ENCODE results near the gene PSMB7.

Gene PSMB7

DNA sequence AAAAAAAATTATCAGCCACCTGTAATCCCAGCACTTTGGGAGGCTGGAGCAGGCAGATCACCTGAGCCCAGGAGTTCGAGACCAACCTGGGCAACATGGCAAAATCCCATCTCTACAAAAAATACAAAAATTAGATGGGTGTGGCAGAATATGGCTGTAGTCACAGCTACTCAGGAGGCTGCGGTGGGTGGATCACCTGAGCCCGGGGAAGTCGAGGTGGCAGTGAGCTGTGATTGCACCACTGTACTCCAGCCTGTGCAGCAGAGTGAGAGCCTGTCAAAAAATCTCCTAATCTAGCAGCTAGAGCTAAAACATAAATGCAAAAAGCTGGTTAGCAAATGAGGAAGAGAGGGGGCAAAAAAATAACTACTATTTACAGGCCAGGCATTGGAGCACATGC is 12.0 kb downstream of the PSMB7 start:
- DNase-seq: no peak

DNA sequence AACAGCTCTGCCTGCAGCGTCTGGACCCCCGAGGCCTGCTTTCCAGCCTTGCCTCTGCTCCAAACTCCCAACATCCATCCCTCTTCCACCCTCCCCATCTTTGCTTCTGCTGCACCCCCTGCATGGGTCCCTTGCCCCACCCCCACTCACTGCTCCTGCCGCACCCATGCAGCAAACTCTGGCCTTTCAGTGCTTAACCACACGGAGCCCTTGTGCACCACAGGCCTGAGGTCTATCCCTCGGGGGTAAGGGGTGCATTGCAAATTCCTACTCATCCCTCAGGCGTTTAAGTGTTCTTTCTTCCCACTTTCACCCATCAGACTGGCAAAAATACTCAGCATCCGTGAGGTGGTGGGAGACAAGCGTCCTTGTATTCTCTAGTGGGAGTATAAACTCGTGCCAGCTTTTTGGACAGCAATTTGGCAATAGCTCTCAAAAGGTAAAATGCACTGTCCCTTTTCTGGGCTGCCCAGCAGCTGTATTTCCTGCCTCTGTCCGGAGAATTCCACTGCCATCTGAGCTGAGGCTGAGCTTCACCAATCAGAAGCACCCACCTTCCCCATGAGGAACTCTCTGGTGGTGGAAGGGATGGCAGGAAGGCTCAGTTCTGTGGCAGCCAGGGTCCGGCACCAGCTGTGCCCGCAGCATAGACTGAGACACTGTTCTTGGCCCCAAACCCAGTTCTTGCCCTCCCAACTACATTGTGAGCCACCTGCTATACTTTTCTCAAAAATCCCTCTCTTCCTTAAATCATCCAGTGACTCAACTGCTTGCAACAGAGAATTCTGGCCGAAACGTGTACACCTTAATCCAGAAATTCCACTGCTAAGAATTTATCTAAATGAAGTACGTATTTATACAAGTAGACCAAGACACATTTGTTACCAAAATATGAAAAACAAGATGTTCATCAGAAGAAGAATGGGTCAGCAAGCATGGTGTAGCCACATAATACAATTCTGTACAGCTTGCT is 15.0 kb downstream of the PSMB7 start:
- no peak for DNase-seq

DNA sequence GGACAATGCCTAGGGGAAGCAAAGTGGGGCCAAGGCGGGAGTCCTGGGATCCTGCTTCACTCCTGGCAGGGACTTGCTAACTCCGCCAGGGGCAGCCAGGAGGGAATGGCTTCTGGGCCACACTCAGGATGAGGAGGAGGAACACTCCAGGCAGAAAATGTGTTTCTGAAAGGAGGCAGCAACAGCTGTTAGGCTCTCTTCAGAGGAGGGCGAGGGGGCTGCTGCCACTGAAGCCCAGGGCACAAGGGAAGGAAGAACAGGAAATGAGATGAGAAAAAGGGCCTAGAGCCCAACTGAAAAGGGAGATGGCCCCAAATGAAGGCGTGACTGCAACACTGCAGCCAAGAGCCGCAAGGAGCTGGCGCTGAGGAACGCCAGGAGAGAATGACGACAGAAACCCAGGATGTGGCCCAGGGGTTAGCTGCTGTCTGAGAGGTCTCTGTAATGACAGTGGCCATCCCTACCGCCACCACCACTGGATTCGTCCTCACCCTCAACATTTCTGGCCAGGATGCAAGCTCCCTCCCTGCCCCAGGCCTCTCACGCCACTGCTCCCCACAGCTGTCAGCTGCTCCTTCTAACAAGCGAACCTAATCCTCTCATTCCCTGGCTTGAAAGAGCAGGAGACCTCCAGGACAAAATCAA is 15.8 kb downstream of the PSMB7 start:
- no peak for DNase-seq

DNA sequence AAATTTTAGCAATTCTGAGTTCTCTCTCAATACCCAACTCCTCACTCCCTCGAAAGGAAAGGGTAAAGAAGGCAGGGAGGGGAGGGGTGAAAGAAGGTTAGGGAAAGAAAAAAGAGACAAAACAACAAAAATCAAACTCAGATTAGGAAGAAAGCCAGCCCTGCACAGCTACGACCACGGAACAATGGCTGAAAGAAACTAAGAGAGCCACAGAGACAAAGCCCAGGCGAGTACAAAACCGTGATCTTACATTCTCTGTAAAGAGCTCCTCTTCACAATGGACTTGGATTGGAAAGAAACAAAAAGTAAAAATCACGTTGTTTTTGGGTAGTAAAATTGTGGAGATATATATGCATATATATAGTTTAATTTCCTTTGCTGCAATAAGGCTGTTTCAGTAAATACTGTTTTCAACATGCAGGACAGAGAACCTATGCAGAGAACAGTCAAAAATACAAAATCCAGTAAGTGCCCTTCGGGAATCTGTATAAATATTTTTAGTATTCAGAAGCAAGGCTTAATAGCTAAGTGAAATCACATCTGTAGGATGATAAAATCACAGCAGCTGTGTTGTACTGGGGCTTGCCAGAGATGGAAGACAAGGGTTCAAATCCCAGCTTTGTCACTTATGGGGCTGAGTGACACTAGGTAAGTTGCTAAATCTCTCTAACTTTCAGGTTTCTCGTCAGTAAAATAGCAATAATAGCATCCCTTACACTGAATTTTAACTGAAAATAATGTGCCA is 16.9 kb downstream of the PSMB7 start:
- DNase-seq: no peak

DNA sequence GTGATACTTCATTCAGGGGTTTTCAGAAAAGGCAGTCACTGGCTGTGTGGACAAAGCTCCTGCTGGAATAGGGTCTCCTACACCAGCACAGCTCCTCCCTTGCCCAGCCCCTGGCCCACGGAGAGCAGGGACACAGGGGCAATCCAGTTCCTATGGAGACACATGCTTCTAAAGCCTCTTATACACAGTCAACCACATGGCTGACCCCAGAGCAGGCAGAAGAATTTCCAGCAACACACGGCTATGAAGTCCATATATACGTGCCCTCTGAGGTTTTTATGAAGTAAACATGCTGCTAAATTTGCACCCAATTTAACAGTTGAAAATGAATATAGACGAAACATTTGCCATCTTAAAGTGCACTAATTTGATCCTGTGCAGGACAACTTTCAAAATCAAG is 19.4 kb downstream of the PSMB7 start:
- no peak for DNase-seq

DNA sequence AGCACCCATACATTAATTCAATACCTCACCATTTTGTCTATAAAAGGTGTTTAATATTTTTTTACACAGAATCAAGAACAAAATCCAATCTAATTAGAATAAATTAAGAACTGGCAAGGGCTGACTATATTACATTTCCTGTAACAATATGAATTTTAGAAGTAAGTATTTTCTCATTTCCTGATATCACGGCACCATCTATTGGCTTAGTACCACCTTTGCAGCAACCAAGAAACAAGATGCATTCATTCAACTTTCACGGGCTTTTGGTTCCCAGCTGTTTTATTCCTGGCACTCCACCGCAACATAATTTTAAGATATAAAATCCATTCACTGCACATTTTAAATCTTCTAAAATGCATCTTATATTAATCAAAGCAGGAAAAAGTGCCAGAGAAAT is 20.6 kb downstream of the PSMB7 start:
- no peak for DNase-seq

DNA sequence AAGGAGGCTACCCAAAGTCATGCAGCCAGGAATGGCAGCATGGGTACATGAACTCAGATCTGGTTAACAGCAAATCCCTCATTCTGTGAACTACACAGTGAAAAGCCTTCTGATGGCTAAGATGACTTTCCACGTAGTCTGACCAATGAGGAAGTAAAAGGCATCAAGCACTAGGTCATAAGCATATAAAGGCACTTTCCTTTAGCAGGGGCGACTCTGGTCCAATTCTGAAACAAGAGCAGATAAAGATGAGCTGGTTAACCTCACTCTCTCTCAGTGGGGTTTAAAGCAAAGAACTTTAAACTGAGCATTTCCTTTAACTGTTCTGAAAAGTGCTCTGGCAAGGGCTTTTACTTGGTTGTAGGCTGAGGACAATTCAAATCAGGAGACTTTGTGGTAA is 21.1 kb downstream of the PSMB7 start:
- no peak for DNase-seq

DNA sequence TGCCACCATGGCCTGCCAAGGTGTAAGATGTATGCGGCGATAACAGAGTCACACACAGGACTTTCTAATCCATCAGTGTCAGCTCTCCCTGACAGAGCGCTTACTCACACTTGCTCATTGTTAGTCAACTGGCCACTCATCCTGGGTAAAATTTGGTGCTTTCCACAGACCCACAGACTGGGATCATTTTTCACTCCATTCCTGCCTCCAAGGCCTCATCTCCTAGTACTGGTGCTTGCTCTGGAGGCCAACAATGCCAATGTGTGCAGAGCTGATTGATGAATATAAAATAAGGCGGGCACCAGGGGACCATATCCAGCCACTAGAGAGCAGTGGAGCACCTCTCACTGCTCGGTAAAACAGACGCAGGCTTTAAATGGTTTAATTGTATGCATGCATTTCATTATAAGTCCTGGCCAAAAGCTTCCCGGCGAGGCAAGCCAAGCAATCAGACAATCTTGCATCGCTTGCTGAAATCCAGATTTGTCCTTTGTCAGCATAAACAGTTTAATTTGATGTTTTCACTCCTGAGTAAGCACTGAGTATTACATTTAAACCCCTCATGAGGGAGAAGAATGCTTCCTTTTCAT is 22.3 kb downstream of the PSMB7 start:
- peak; percentile 61 for DNase-seq

DNA sequence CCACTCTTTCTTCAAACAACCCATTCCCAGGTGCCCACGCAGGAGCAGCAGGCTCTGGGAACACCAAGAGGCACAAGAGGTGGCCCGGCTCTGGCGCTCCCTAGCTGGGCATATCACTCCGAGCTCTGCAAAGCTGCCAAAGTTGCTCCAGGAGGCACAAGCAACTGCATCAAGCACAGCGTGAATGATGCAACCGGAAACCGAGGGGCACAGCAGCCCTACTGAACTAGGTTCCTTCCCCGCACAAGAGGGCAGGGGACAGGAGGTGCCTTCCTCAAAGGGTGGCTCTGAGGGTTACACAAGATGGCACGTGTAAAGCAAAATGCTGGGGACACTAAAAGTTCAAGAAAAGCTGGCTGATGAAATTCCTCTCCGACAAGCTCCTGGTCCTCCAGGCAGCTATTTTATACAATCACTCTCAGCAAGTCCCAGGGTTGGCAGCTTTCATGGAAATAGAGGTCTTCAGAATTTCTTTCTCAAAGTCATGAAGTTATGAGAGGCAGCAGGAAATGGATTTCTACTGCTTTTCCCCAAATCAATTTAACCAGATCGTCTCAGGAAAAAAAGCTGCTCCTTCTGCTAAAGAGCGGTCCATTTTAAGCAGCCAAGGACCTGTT is 22.9 kb downstream of the PSMB7 start:
- DNase-seq: peak; percentile 41

DNA sequence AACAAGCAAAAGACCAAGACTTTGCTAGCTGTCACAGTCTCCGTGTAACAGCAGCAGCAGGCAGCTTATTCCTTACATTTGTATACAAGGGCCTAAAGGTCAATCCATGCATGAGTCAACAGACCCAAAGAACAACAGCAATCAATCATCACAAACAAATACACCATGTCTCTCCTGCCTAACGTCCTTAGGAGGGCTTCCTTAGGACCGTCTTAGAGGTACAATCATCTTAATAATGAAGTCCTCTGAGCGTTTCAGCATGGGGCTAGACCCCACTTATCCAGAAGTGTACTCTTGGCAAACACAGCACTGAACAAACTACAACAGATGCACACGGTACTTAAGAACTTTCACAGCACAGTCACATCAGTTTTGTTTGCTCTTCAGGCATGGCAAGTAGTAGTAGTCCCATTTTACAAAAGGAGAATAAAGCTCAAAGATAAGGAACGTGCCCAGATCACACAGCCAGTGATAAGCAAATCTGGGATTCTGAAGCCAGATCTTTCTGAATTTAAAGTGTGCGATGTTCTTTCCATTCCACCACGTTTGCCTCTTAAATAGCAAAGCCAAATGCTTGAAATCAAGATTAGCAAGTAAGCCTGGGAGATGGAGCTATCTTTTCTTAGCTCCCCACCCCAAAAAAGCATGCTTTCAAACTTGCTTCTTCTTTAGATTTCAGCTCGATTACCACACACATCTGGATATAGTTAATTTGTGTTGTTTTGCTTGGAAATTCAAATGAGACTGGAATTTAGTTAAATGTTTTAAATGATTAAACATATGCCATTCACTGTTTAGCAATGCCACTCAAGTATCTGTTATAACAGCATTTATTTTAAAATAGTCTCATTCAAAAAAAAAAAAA is 24.2 kb downstream of the PSMB7 start:
- DNase-seq: peak; percentile 86

DNA sequence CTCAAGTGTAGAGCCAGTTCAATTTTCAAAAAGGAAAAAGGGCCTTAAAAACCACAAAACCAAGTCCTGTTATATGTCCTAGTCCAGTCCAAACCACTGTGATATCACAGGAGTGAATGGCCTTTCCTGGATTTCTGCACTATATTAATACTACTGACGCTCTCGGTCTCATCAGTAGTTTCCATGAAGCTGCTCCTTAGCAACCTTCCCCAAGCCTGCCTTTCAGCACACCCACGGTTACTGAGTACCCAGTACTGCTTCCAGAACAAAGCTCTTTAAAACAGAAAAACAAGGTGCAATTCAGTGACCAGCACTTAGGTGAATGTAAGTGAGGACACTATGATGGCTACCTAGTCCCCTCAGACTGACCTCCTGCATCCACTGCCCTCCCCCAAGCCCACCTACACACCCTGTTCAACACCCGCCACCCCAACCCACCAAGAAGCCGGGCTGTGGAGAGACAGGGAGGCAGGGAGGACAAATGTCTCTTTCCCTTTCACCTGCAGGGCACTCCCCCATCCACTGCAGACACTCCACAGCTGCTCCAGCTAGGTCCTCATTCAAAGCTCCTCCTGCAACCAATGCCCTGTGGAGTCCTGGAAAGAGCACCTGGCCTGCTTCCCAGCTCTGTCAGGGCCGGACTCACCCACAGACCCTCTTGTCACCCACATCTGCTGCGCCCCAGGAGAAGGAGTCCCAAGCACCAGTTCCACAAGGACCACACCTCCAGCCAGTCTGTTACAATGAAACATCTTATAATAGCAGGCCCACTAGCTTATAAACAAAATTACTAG is 25.9 kb downstream of the PSMB7 start:
- peak; percentile 73 for DNase-seq

DNA sequence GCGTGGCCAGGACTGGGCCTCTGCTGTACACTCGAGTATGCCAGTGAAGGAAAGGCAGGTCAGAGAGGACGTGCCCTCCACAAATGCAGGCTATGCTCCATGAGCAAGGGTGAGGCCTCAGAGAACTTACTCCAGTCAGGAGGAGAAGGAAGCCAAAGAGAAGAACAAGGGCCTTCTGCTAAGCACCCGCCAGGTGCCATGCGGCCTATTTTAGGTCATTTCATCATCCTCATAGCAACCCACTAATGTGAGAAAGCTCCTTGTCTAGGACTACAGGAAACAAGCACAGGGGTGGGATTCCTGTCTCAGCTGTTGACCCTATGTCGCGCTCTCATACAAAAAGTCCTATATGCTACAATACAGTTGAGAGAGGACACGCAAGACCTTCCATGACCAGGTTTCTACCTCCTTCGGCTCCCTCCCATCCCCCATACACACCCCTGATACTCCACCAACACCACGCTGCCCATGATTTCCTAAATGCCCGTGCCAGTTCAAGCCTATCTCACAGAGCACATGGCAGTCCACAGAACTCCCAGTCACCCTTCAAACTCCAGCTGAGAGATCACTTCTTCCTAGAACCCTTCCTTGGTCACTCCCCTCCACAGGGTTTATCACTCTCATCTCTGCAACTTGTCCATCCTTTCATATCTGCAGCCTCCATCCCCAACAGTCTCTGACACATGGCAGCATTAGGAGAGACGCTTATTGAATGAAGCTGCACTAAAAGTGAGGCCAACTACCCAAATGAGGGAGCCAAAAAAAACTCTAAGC is 26.8 kb downstream of the PSMB7 start:
- no peak for DNase-seq

DNA sequence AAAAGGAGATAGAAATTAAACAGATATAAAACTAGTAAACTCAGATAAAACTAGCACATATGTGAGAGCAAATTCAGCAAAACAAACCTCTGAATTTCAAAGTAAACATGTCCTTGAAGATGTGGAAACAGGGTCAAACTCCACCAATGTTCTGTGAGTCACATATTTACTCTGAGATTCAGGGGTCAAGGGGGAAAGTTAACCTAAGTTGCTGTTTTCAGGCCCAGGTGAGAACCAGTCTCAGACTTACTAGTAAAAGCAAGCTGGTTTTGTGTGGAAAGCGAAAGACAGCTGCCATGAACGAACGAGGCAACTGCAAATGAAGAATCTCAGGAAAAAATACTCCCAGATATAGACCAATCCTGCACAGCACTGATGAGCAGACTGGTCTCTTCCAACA is 29.0 kb downstream of the PSMB7 start:
- peak; percentile 40 for DNase-seq

DNA sequence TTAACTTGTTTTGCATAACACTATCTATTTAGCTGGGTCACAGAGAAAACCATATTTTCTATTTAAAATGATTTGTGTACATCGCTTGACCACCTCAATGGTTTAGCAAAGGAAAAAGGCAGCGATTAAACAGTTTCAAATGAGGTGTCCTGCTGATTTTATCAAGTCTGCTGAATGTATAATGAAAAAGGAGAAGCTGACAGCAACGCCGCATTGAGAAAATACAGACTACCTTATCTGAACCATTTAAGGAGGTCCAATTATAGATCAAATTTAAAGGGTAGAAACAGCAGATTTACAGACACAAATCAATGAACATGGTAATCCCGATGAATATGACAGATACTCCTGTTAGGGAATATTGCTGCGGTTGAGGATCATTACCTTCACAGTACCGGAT is 29.6 kb downstream of the PSMB7 start:
- DNase-seq: no peak

DNA sequence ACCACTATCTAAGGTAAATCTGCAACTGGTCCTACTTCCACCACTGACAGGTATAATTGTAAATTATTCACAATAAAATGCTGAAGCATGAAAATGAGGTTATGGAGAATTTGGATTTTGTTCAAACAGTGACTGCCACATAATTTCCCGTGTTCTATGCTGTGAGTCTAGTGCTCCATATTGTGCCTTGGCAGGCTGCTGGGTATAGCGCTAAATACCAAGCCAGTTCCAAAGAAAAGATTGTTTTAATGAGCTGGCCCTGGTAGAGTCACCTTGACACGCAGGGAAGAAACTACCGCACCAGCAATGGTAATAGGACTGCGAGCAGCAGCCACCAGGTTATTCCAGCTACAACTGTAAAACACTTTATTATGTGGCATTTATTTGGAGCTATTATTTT is 30.4 kb downstream of the PSMB7 start:
- DNase-seq: peak; percentile 56

DNA sequence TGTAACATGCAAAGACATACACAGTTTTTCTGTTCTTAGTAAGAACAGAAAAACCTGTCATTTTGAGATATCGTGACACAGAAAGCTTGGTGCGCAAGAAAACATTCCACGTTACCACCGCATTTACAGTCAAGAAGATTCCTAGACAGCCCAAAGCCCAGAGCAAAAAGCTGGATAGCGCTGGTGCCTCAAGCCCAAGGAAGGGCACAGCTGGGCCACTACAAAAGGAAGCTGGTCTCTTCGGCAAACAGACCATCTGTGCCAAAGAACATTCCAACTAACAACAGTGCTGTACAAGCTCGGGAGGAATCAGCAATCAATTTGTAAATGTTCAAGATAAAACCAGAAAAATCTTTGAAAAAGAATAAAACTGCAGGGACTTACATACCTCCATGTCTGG is 31.0 kb downstream of the PSMB7 start:
- peak; percentile 37 for DNase-seq

DNA sequence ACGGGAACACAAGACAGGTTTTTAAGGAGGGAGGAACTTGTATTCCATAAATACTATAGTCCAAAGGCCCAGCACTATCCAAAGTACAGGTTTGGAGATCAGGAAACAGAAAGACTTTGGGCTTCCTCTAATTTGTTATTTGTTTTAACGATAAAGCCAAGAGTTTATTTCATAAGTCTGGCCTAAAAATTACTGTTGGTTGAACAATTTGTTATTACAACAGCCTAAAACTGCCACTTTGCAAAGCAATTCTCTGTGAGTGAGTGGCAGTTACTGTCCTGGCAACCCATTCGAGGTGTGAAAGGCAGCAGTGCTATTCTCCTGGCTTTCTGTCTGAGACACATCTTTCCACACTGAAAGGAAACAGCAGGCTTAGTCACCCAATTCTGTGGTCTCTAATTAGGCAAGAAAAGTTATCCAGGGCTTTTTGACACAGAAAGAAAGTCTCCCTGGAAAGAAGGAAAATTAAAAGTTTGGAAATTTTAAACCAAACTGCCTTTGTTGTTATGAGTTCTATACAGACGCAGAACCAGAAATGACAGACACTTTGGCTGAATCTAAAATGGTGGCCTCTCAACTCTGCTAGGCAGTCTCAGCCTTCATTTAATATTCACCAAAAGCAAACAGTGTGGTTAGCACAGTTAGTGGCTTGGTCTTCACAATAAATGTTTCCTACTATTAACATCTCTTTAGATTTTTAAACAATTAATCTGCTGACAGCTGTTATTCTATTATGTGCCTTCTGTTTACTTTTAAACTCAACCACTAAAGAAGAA is 33.9 kb downstream of the PSMB7 start:
- DNase-seq: peak; percentile 86

DNA sequence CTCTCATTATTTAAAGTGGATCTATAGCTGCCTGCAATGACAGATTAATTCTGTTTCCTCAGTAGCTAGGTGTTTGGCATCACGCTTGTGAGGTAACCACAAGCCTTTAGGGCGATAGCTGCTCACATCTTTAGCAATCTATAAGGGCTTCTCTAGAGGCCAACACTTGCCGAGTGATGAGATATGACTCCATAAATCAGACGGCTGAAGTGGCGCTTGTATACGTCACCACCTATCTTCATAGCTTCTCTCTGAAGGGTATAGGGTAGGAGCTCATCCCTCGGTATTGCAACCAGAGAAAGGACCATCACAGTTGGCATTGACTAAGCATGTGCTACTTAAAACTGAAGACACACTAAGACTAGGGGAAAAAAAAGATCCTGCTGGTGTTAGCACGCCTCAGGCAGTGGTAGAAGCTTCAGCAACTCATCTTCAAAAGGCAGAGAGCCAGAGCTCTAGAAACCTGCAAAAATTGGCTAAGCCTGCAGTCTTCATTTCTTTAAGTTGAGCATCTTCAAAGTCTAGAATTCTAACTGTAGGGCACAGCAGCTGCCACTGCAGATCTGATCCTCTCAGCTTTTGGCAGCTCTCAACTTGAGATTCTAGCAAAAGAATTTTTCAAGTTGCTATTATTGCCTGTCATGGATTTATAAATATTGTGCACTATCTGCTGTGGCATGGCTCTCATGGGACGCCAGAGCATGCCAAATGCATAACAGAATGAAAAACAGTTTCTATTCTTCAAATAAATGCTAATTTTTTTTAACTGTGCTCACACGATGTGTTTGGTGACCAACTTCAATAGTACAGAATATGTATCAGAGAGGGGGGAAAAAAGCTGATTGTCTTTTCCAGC is 37.5 kb downstream of the PSMB7 start:
- peak; percentile 96 for DNase-seq

Measured in NCI-H510A treated with DMSO at 0.1 percent for 48 hours (cell line).